CD4-positive, alpha-beta memory T cell (primary cell): ENCODE measurements around the gene TENM3. TPM values are rescaled to one million over a fixed set of nuclear protein-coding genes. Genes with fewer than 3 reads are reported as not detected.

Experiments used
- CTCF ChIA-PET: fragments of 350-600 bp; sonication (Branson Sonifier 250); formaldehyde crosslinking; loops from one replicate; lab custom pipeline; 2021; ENCODE audit warnings: inconsistent platforms; ENCODE audit not compliant: partially characterized antibody; lab: Charles Lee
- POLR2A ChIA-PET: fragments of 350-600 bp; sonication (Branson Sonifier 250); formaldehyde crosslinking; loops from one replicate; lab custom pipeline; 2021; ENCODE audit not compliant: partially characterized antibody; lab: Charles Lee
- DNase-seq, 5 donors: peaks; one replicate each; pipeline versions ENCODE4 v3.0.0 to v3.0.0-alpha.2; 2020 to 2022; ENCODE audit warnings: mixed read lengths in 1 of 5
- H3K27ac ChIP-seq: one replicate; pipeline ENCODE4 v1.7.0; 2013; ENCODE audit warnings: low read depth, low read length
- H3K27me3 ChIP-seq: 2 replicates; pipeline ENCODE4 v1.7.0; 2013; ENCODE audit warnings: mild to moderate bottlenecking, low read length, moderate library complexity; ENCODE audit not compliant: insufficient read depth
- H3K36me3 ChIP-seq: 2 replicates; pipeline ENCODE4 v1.7.0; 2013; ENCODE audit warnings: mild to moderate bottlenecking, low read length, moderate library complexity; ENCODE audit not compliant: insufficient read depth
- H3K4me1 ChIP-seq: 2 replicates; pipeline ENCODE4 v1.7.0; 2013; ENCODE audit warnings: mild to moderate bottlenecking, low read length, moderate library complexity; ENCODE audit not compliant: insufficient read depth
- H3K4me3 ChIP-seq, 2 donors: one replicate each; pipeline ENCODE4 v1.7.0; 2013; ENCODE audit warnings: low read length in 2 of 2, mild to moderate bottlenecking in 1 of 2
- H3K9me3 ChIP-seq, 2 donors: one replicate each; pipeline ENCODE4 v1.7.0; 2013; ENCODE audit warnings: low read length in 2 of 2, control low read depth in 1 of 2; ENCODE audit not compliant: control insufficient read depth in 1 of 2
- H3K27ac Mint-ChIP-seq, 7 donors: one replicate each; pipeline ENCODE4 v1.8.0; 2020 to 2021; ENCODE audit warnings: mixed read lengths in 7 of 7, mild to moderate bottlenecking in 6 of 7, inconsistent platforms in 3 of 7, moderate library complexity in 3 of 7
- H3K27me3 Mint-ChIP-seq, 2 donors: one replicate each; pipeline ENCODE4 v1.8.0; 2020 to 2021; ENCODE audit warnings: mixed read lengths in 2 of 2
- H3K36me3 Mint-ChIP-seq, 2 donors: one replicate each; pipeline ENCODE4 v1.8.0; 2020 to 2021; ENCODE audit warnings: mixed read lengths in 2 of 2, inconsistent platforms in 1 of 2, mild to moderate bottlenecking in 1 of 2
- H3K4me1 Mint-ChIP-seq, 4 donors: one replicate each; pipeline ENCODE4 v1.8.0; 2020 to 2021; ENCODE audit warnings: mixed read lengths in 4 of 4, mild to moderate bottlenecking in 1 of 4
- H3K4me3 Mint-ChIP-seq, 8 donors: one replicate each; pipeline ENCODE4 v1.8.0; 2020 to 2021; ENCODE audit warnings: mixed read lengths in 8 of 8, mild to moderate bottlenecking in 7 of 8, moderate library complexity in 6 of 8, inconsistent platforms in 3 of 8
- H3K9me3 Mint-ChIP-seq, 8 donors: one replicate each; pipeline ENCODE4 v1.8.0; 2020 to 2021; ENCODE audit warnings: mixed read lengths in 8 of 8, mild to moderate bottlenecking in 5 of 8, inconsistent platforms in 3 of 8, moderate library complexity in 1 of 8
- intact Hi-C: fragments of 100-400 bp; cut with micrococcal nuclease; formaldehyde crosslinking; loops from one replicate; pipeline ENCODE4 v1.15.1; 2023
- polyA plus RNA-seq, 2 donors: library from polyadenylated mRNA; unstranded; fragments of 300-500 nt; fragmentation: Illumina TruSeq; gene quantifications; one replicate each; pipeline ENCODE4 v1.2.3, GENCODE V29; 2021
- total RNA-seq, 2 experiments: library from RNA; stranded (reverse); gene quantifications; one replicate each; pipeline ENCODE4 v1.2.3, GENCODE V29; 2021

TENM3 gene
- total and polyA plus RNA-seq, 4 experiments from 2014 or later: not detected

GRCh38 chr4:182600856-182601255, 357.7 kb downstream of the TENM3 start:
- Mint-ChIP-seq H3K27ac (no peak overlapping the region), H3K27me3 (no peaks in the 10 kb centered on the region), H3K36me3 (no peaks in the 10 kb centered on the region), H3K9me3 (no peaks in the 10 kb centered on the region), H3K4me1 (no peaks in the 10 kb centered on the region), H3K4me3 (no peak overlapping the region)
- intact Hi-C loops: no loop called here
- CTCF ChIA-PET: no interaction called here
- no peaks in the 10 kb centered on the region for H3K4me1 ChIP-seq
- no peak for DNase-seq
- H3K36me3 ChIP-seq: no peaks in the 10 kb centered on the region
- POLR2A ChIA-PET: no interaction called here
- no peak overlapping the region for H3K4me3 ChIP-seq
- no peaks in the 10 kb centered on the region for H3K27me3 ChIP-seq
- no peak overlapping the region for H3K27ac ChIP-seq
- no peaks in the 10 kb centered on the region for H3K9me3 ChIP-seq

- no peaks in the 10 kb centered on the region for H3K27me3 ChIP-seq
- H3K4me3 Mint-ChIP-seq: no peak overlapping the region
- no peak for DNase-seq
- H3K27me3 Mint-ChIP-seq: peaks cover 0 to 2% of the 10 kb centered on the region in 2 donors
- no peak overlapping the region for H3K27ac ChIP-seq
- H3K4me1 Mint-ChIP-seq: no peaks in the 10 kb centered on the region
- H3K36me3 Mint-ChIP-seq: no peaks in the 10 kb centered on the region
- ChIA-PET CTCF (no interaction called here), POLR2A (no interaction called here)
- H3K9me3 Mint-ChIP-seq: peaks cover 0 to under 1% (median 0%) of the 10 kb centered on the region in 8 donors
- no peak overlapping the region for H3K27ac Mint-ChIP-seq
- H3K9me3 ChIP-seq: no peaks in the 10 kb centered on the region
- H3K36me3 ChIP-seq: no peaks in the 10 kb centered on the region
- intact Hi-C loops: no loop called here
- no peak overlapping the region for H3K4me3 ChIP-seq
- no peaks in the 10 kb centered on the region for H3K4me1 ChIP-seq
Measured at GRCh38 chr4:182604161-182604622, 361.0 kb downstream of the TENM3 start.

DNA sequence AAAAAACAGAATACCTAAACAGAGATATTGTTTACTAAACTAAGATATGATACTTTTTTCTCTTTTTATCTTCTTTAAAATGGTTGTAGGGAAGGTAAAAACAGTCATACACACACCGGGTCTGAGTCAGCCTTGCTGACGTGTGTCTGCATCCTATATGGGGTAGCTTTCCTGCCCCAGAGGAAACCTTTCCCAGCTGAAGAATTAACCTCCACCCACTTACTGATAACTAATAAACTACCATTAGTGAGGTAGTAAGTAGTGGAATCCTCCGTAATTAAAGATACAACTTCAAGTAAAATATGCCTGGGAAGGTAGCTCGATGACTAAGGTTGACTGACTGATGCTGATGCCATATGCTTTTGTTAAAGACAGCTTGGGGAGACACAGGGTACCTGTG, 361.8 kb downstream of the TENM3 start:
- H3K4me1 ChIP-seq: no peaks in the 10 kb centered on the region
- H3K4me3 Mint-ChIP-seq: no peak overlapping the region
- ChIA-PET CTCF (no interaction called here), POLR2A (no interaction called here)
- no peaks in the 10 kb centered on the region for H3K27me3 ChIP-seq
- intact Hi-C loops: no loop called here
- H3K4me1 Mint-ChIP-seq: no peaks in the 10 kb centered on the region
- H3K27ac ChIP-seq: no peak overlapping the region
- H3K36me3 Mint-ChIP-seq: no peaks in the 10 kb centered on the region
- H3K9me3 ChIP-seq: no peaks in the 10 kb centered on the region
- no peak overlapping the region for H3K27ac Mint-ChIP-seq
- no peak for DNase-seq
- H3K4me3 ChIP-seq: no peak overlapping the region
- H3K27me3 Mint-ChIP-seq: peaks cover 0 to 2% of the 10 kb centered on the region in 2 donors
- H3K9me3 Mint-ChIP-seq: peaks cover 0 to 3% (median 0%) of the 10 kb centered on the region in 8 donors
- H3K36me3 ChIP-seq: no peaks in the 10 kb centered on the region

DNA sequence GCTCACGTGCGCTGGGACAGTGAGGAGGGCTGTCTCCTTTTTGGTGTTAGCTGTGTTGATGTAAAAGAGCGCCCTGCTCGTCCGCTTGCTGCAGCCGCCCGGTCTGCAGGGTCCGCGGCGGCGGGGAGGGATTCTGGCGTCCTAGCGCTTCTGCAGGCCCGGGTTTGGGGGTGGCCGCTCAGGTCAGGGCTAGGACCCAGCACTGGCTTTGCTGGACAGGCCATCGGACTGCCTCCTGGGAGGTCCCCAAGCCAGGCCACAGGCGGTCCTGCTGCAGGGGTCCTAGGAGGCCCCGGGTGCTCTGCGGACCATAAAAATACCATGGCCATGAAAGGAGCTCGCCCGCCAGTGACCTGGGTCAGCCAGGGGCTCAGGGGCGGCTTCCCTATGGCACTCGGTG, 365.3 kb downstream of the TENM3 start:
- Mint-ChIP-seq H3K27me3 (peaks cover 0 to 2% of the 10 kb centered on the region in 2 donors), H3K4me1 (no peaks in the 10 kb centered on the region), H3K36me3 (no peaks in the 10 kb centered on the region), H3K4me3 (no peak overlapping the region), H3K9me3 (peaks cover 0 to 3% (median 0%) of the 10 kb centered on the region in 8 donors), H3K27ac (no peak overlapping the region)
- Histone ChIP-seq H3K4me3 (no peak overlapping the region), H3K36me3 (no peaks in the 10 kb centered on the region), H3K4me1 (no peaks in the 10 kb centered on the region), H3K27me3 (no peaks in the 10 kb centered on the region), H3K9me3 (no peaks in the 10 kb centered on the region), H3K27ac (no peak overlapping the region)
- intact Hi-C loops: no loop called here
- no peak for DNase-seq
- ChIA-PET POLR2A (no interaction called here), CTCF (no interaction called here)

- H3K27me3 ChIP-seq: no peaks in the 10 kb centered on the region
- H3K4me1 Mint-ChIP-seq: no peaks in the 10 kb centered on the region
- intact Hi-C loops: no loop called here
- H3K27me3 Mint-ChIP-seq: peaks cover 0 to 2% of the 10 kb centered on the region in 2 donors
- ChIA-PET CTCF (no interaction called here), POLR2A (no interaction called here)
- H3K4me3 ChIP-seq: no peak overlapping the region
- no peaks in the 10 kb centered on the region for H3K36me3 ChIP-seq
- no peak for DNase-seq
- no peaks in the 10 kb centered on the region for H3K36me3 Mint-ChIP-seq
- H3K27ac ChIP-seq: no peak overlapping the region
- no peak overlapping the region for H3K4me3 Mint-ChIP-seq
- H3K4me1 ChIP-seq: no peaks in the 10 kb centered on the region
- no peak overlapping the region for H3K27ac Mint-ChIP-seq
- H3K9me3 ChIP-seq: no peaks in the 10 kb centered on the region
- H3K9me3 Mint-ChIP-seq: no peaks in the 10 kb centered on the region
Measured at GRCh38 chr4:182616476-182616875, 373.3 kb downstream of the TENM3 start.

DNA sequence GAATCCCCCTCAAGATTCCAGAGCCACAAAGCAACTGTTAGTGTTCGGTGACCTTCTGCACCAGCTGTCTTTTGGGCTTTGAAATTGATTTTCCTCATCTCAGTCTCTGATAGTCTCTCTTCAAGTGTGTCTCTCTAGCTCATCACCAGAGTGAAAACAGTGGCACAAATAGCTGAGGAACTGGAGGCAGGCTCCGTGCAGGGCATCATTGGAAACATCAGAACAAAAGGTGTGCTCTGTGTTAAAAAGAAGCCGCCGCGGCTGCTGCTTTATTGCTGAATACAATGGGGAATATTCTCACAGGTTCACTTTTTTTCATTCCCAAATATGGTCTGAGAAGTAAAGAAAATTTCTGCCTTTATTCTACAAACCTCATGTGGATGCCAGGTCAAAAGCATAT, 376.5 kb downstream of the TENM3 start:
- Mint-ChIP-seq H3K27me3 (peaks cover 0 to 2% of the 10 kb centered on the region in 2 donors), H3K4me3 (no peak overlapping the region), H3K4me1 (no peaks in the 10 kb centered on the region), H3K27ac (no peak overlapping the region), H3K9me3 (no peaks in the 10 kb centered on the region), H3K36me3 (no peaks in the 10 kb centered on the region)
- Histone ChIP-seq H3K4me1 (no peaks in the 10 kb centered on the region), H3K27ac (no peak overlapping the region), H3K9me3 (no peaks in the 10 kb centered on the region), H3K36me3 (no peaks in the 10 kb centered on the region), H3K27me3 (no peaks in the 10 kb centered on the region), H3K4me3 (no peak overlapping the region)
- POLR2A ChIA-PET: no interaction called here
- intact Hi-C loops: no loop called here
- CTCF ChIA-PET: no interaction called here
- DNase-seq: no peak

DNA sequence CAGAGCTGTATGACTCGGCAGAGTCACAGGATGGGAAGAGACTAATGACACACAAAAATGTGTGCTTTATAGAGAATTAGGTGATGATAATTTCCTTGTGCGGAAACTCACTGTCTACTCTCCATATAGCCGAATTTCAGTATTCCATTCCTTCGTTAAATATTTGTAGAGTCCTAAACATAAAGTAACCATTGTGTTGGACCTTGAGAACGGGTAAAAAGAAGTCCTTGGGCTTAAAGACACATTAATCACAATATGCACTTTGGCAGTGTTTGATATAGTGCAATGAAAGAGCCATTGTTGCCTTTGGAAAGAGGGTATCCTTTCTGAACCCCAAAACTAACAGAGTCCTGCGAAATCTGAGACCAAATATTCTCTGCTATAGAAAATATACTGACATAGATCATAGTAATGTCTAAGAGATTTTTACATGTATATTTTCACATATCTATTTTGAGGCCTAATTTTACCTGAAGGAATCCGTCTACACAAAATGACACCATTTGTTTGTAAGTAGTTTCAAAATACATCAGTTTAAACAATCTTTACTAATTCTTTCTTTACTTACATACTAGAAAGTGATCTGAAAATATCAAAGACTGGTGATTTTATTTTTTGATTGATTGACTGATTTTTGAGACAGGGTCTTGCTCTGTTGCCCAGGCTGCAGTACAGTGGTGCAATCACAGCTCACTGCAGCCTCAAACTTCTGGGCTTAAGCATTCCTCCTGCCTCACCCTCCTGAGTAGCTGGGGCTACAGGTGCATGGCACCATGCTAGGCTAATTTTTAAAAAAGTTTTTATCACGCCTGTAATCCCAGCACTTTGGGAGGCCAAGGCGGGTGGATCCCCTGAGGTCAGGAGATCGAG, 377.1 kb downstream of the TENM3 start:
- DNase-seq: no peak
- no peak overlapping the region for H3K4me3 ChIP-seq
- Mint-ChIP-seq H3K27me3 (peaks cover 0 to 2% of the 10 kb centered on the region in 2 donors), H3K9me3 (no peaks in the 10 kb centered on the region), H3K27ac (no peak overlapping the region), H3K4me1 (no peaks in the 10 kb centered on the region), H3K4me3 (no peak overlapping the region), H3K36me3 (no peaks in the 10 kb centered on the region)
- H3K4me1 ChIP-seq: no peaks in the 10 kb centered on the region
- no peaks in the 10 kb centered on the region for H3K9me3 ChIP-seq
- no peaks in the 10 kb centered on the region for H3K36me3 ChIP-seq
- ChIA-PET POLR2A (no interaction called here), CTCF (no interaction called here)
- H3K27ac ChIP-seq: no peak overlapping the region
- intact Hi-C loops: no loop called here
- no peaks in the 10 kb centered on the region for H3K27me3 ChIP-seq
